ENCODE results near the gene HNRNPCL2. TPM values are rescaled to one million over a fixed set of nuclear protein-coding genes. Genes with fewer than 3 reads are reported as not detected.

HNRNPCL2 gene
- total RNA-seq, result not detected in 2 replicates

DNA sequence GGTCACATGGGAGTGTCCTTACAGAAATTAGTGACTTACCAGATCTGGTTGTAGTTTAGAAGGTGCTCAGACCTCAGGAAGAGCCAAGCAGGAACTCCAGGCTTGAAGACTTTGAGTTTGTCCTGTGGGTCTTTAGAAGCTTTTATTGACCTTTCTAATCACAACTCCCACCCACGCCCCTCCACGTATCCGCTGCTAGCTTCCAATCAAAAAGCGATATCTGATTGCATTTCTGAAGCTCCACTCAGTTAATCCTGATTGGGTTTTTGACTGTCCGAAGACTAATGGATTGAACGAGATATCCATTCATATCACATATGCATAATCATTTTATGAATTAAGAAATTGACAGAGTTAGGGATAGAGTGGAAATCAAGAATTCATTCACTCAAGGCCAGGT, at the start of gene HNRNPCL2:
HNRNPCL2 (minus strand) TSS at position 101 of the 400 bp plus-strand sequence. CDS start 454 bp downstream, outside the sequence.

DNA sequence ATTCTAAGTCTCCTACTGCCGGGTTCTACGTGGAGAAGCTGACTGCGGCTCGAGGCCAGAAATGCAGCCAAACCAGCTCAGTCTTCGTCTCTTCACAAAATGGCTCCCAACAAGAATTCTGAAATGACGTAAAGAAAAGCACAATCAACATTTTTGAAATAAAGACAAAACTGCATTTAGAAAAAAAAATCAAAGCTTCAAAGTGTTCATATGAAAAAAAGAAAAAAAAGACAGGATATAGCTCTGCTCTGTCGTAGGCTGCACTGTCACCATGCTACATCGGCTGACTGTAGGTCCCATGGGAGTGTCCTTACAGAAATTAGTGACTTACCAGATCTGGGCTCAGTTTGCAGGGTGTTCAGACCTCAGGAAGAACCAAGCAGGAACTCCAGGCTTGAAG, 48.9 kb upstream of the HNRNPCL2 start, which contains the start of gene HNRNPCL4:
HNRNPCL4 (minus strand) TSS at position 101 of the 400 bp plus-strand sequence. CDS start 164 bp downstream, outside the sequence.

DNA sequence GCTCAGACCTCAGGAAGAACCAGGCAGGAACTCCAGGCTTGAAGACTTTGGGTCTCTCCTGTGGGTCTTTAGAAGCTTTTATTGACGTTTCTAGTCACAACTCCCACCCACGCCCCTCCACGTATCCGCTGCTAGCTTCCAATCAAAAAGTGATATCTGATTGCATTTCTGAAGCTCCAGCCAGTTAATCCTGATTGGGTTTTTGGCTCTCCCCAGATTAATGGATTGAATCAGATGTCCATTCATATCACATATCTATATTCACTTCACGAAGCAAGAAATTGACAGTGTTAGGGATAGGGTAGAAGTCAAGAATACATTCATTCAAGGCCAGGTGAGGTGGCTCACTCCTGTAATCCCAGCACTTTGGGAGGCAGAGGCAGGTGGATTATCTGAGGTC, 39.3 kb upstream of the HNRNPCL2 start, which contains the start of gene PRAMEF26:
PRAMEF26 (minus strand) TSS at position 101 of the 400 bp plus-strand sequence. CDS start 2,914 bp downstream, outside the sequence.

DNA sequence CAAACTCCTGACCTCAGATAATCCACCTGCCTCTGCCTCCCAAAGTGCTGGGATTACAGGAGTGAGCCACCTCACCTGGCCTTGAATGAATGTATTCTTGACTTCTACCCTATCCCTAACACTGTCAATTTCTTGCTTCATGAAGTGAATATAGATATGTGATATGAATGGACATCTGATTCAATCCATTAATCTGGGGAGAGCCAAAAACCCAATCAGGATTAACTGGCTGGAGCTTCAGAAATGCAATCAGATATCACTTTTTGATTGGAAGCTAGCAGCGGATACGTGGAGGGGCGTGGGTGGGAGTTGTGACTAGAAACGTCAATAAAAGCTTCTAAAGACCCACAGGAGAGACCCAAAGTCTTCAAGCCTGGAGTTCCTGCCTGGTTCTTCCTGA, 46.2 kb downstream of the HNRNPCL2 start, which contains the start of gene PRAMEF25:
PRAMEF25 (plus strand) TSS at position 301 of the 400 bp plus-strand sequence. CDS start 2,920 bp downstream, outside the sequence.

Other genes with a start within 250 kb of the HNRNPCL2 start
- not detected in 2 replicates for gene PRAMEF4, start 230.7 kb downstream of the HNRNPCL2 start, total RNA-seq
- gene PRAMEF10, start 218.6 kb downstream of the HNRNPCL2 start, total RNA-seq, result not detected in 2 replicates
- gene PRAMEF7, start 200.2 kb downstream of the HNRNPCL2 start, total RNA-seq, result not detected in 2 replicates
- gene PRAMEF6, start 169.3 kb downstream of the HNRNPCL2 start, total RNA-seq, result not detected in 2 replicates
- gene PRAMEF27, start 60.3 kb downstream of the HNRNPCL2 start, total RNA-seq, result not detected in 2 replicates
- not detected in 2 replicates for gene HNRNPCL3, start 56.1 kb downstream of the HNRNPCL2 start, total RNA-seq
- not detected in 2 replicates for gene PRAMEF25, start 46.1 kb downstream of the HNRNPCL2 start, total RNA-seq
- gene PRAMEF26, start 39.2 kb upstream of the HNRNPCL2 start, total RNA-seq, result not detected in 2 replicates
- gene HNRNPCL4, start 48.8 kb upstream of the HNRNPCL2 start, total RNA-seq, result not detected in 2 replicates
- gene PRAMEF9, start 55.0 kb upstream of the HNRNPCL2 start, total RNA-seq, result not detected in 2 replicates
- not detected in 2 replicates for gene PRAMEF13, start 84.6 kb upstream of the HNRNPCL2 start, total RNA-seq
- not detected in 2 replicates for gene PRAMEF18, start 109.3 kb upstream of the HNRNPCL2 start, total RNA-seq
- not detected in 2 replicates for gene PRAMEF5, start 137.3 kb upstream of the HNRNPCL2 start, total RNA-seq
- not detected in 2 replicates for gene PRAMEF8, start 168.3 kb upstream of the HNRNPCL2 start, total RNA-seq
- gene PRAMEF33, start 186.7 kb upstream of the HNRNPCL2 start, total RNA-seq, result not detected in 2 replicates
- gene PRAMEF15, start 198.7 kb upstream of the HNRNPCL2 start, total RNA-seq, result not detected in 2 replicates
- gene PRAMEF14, start 230.3 kb upstream of the HNRNPCL2 start, total RNA-seq, result not detected in 2 replicates